Heart right ventricle (tissue), 16 donors: Measurements from ENCODE around the gene C6orf15. TPM values are rescaled to one million over a fixed set of nuclear protein-coding genes. Genes with fewer than 3 reads are reported as not detected.

Experiments
- ATAC-seq, 8 donors: fragments of 200-7000 bp; cut with Tn5 transposase; one replicate each; pipeline ENCODE4 v1.9.1; 2020; ENCODE audit warnings: mild to moderate bottlenecking in 8 of 8, moderate library complexity in 8 of 8, moderate number of reproducible peaks in 1 of 8
- DNase-seq, 2 donors: peaks; one replicate each; pipeline ENCODE4 v3.0.0-alpha.2; 2020
- H3K27ac ChIP-seq, 10 donors: fragments of 200-600 bp; sonication (generic) in 2 of 10; one replicate each; pipeline versions ENCODE4 v1.5.0 to v1.8.0; 2020 to 2022; ENCODE audit warnings: mild to moderate bottlenecking in 3 of 10
- H3K27me3 ChIP-seq, 7 donors: fragments of 200-600 bp; one replicate each; pipeline ENCODE4 v1.8.0; 2021 to 2022; ENCODE audit warnings: mild to moderate bottlenecking in 2 of 7
- H3K36me3 ChIP-seq, 9 donors: fragments of 200-600 bp; sonication (generic) in 1 of 9; one replicate each; pipeline versions ENCODE4 v1.5.0 to v1.8.0; 2020 to 2022; ENCODE audit warnings: mild to moderate bottlenecking in 2 of 9
- H3K4me1 ChIP-seq, 9 donors: fragments of 200-600 bp; sonication (generic) in 1 of 9; one replicate each; pipeline versions ENCODE4 v1.5.0 to v1.8.0; 2020 to 2022; ENCODE audit warnings: mild to moderate bottlenecking in 4 of 9
- H3K4me3 ChIP-seq, 10 donors: fragments of 200-600 bp; sonication (generic) in 2 of 10; one replicate each; pipeline versions ENCODE4 v1.5.0 to v1.8.0; 2020 to 2022; ENCODE audit warnings: mild to moderate bottlenecking in 7 of 10, moderate library complexity in 2 of 10
- H3K9me3 ChIP-seq, 11 donors: fragments of 200-600 bp in 10 of 11; sonication (generic) in 2 of 11; one replicate each; pipeline versions ENCODE4 v1.5.0 to v1.8.0; 2013 to 2022; ENCODE audit warnings: mild to moderate bottlenecking in 2 of 11, control low read depth in 1 of 11, moderate library complexity in 1 of 11
- CTCF ChIP-seq, 9 donors: fragments of 200-600 bp; sonication (generic) in 2 of 9; IDR thresholded peaks; one replicate each; pipeline versions ENCODE4 v1.5.0 to v1.8.0; 2021 to 2022; ENCODE audit warnings: antibody characterized with exemption in 9 of 9, mild to moderate bottlenecking in 5 of 9, moderate library complexity in 1 of 9
- WGBS, 2 donors: extraction: QIAGEN DNeasy Blood & Tissue Kit; methylation state at CpG; one replicate each; pipeline ENCODE4 v1.1.7; 2013; ENCODE audit warnings: inconsistent platforms in 1 of 2; 5-methylcytosine and 5-hydroxymethylcytosine counted together
- intact Hi-C, 10 donors: fragments of 100-400 bp; cut with DNase I; formaldehyde crosslinking; loops; one replicate each; pipeline versions ENCODE4 v1.11.1 to v1.14.2; 2022
- polyA plus RNA-seq, 2 donors: library from polyadenylated mRNA; stranded (reverse); fragments of 200-250 nt; gene quantifications; one replicate each; pipeline ENCODE4 v1.2.3, GENCODE V29; 2013
- total RNA-seq, 10 donors: library from RNA; stranded (reverse); fragmentation: NEBNext Ultra II Directional in 3 of 10; extraction: Animal tissue kit (Norgen Biotek cat#: 25700) in 3 of 10; gene quantifications; one replicate each; pipeline versions ENCODE4 v1.2.1 to v1.2.4, GENCODE V29; 2021 to 2023
- donor health status: Arrhythmogenic right ventricular cardiomyopathy.
- donor health status: ischemic (EF 13 %, LVEDD 7.1; RV severe dilation, severe dysfunction).
- donor health status: healthy with polysubstance abuse.
- donor health status: DM: no; HTN: yes; CAD: no.
- donor health status: DM: no; HTN: no; CAD: no.
- donor health status: ischemic (EF 25% LVEDD 6.9; RV normal size, moderate dysfunction).
- donor health status: ischemic (EF 25% LVEDD 5.7; RV mildly dilated, moderate dysfunction).
- donor health status: healthy.
- donor health status: DM: yes; HTN: yes; CAD: no.
- donor health status: Ischemic cardiomyopathy.
- donor health status: ischemic (EF 35%, LVEDD 5.7; RV mildly dilated, moderate dysfunction).
- donor health status: nonischemic (EF 11% LVEDD 7.7; RV severe dilation, severe dysfunction).
- donor health status: DM: yes; HTN: yes; CAD: no.
- donor health status: PGD.
- donor health status: ischemic (EF 29% LVEDD 5.4; RV normal size, mild dysfunction).
- donor health status: nonischemic (EF 23%, LVEDD 6.1; RV moderate dilation, normal function).

The C6orf15 gene
- total and polyA plus RNA-seq, 12 donors: not detected

- Histone ChIP-seq H3K4me1 (peaks cover 3 to 32% (median 21%) of the 10 kb centered on the region in 9 donors), H3K36me3 (peaks cover 0 to 48% (median 0%) of the 10 kb centered on the region in 9 donors), H3K4me3 (peak within 1 kb of the TSS; percentile 32 to 99 (median 68)), H3K9me3 (no peaks in the 10 kb centered on the region), H3K27ac (peak within 1 kb of the TSS in 9 of 10 donors; percentile 27 to 86 (median 74)), H3K27me3 (no peaks in the 10 kb centered on the region)
- DNase-seq (peak; percentile 99), ATAC-seq (peak; percentile 96 to 98 (median 97))
- no peak for TF ChIP-seq CTCF (IDR thresholded peaks at IDR 0.05)
- WGBS, 2 donors: 0 to 1% methylated on average over 65 of the region's 65 CpGs
- intact Hi-C loops: loop anchor here in 1 of 10 donors (5.0 kb wide), 1 partner anchor 34 kb away; no protein-coding TSS in a partner anchor
These were observed 45.9 kb upstream of the C6orf15 start, which contains the start of gene TCF19 for GRCh38 chr6:31158140-31158862. TSS of gene TCF19 (plus strand) at chr6:31158589. CDS start at chr6:31159470, 881 bp downstream.

GRCh38 chr6:31157513-31158139 lies 45.3 kb upstream of the C6orf15 start, which contains the start of gene CCHCR1:
TSS of gene CCHCR1 (minus strand) at chr6:31157802. CDS start at chr6:31157600, 202 bp downstream.
- peak within 1 kb of the TSS in 9 of 10 donors; percentile 27 to 86 (median 74) for H3K27ac ChIP-seq
- H3K4me1 ChIP-seq: peaks cover 3 to 32% (median 21%) of the 10 kb centered on the region in 9 donors
- H3K9me3 ChIP-seq: no peaks in the 10 kb centered on the region
- H3K27me3 ChIP-seq: no peaks in the 10 kb centered on the region
- ATAC-seq (peak in 5 of 8 donors; percentile 15 to 55 (median 16)), DNase-seq (no peak)
- peaks cover 0 to 47% (median 0%) of the 10 kb centered on the region in 9 donors for H3K36me3 ChIP-seq
- peak within 1 kb of the TSS; percentile 32 to 99 (median 68) for H3K4me3 ChIP-seq
- no peak for TF ChIP-seq CTCF (IDR thresholded peaks at IDR 0.05)
- intact Hi-C loops: loop anchor here in 1 of 10 donors (5.0 kb wide), 1 partner anchor 35 kb away; no protein-coding TSS in a partner anchor
- 7 to 9% methylated on average over 14 of the region's 14 CpGs for WGBS, 2 donors

- H3K27me3 ChIP-seq: no peaks in the 10 kb centered on the region
- H3K4me1 ChIP-seq: peaks cover 3 to 32% (median 21%) of the 10 kb centered on the region in 9 donors
- TF ChIP-seq CTCF (IDR thresholded peaks at IDR 0.05): no peak
- ATAC-seq (no peak), DNase-seq (no peak)
- 94 to 97% methylated on average over 7 of the region's 7 CpGs for WGBS, 2 donors
- H3K4me3 ChIP-seq: no peak overlapping the region
- H3K36me3 ChIP-seq: peaks cover 0 to 40% (median 0%) of the 10 kb centered on the region in 9 donors
- no peaks in the 10 kb centered on the region for H3K9me3 ChIP-seq
- no peak overlapping the region for H3K27ac ChIP-seq
- intact Hi-C loops: loop anchor here in 1 of 10 donors (5.0 kb wide), 1 partner anchor 36 kb away; no protein-coding TSS in a partner anchor
These were observed 44.3 kb upstream of the C6orf15 start for GRCh38 chr6:31156641-31157040.

- ATAC-seq (no peak), DNase-seq (no peak)
- no peak for TF ChIP-seq CTCF (IDR thresholded peaks at IDR 0.05)
- no peak overlapping the region for H3K4me3 ChIP-seq
- H3K9me3 ChIP-seq: no peaks in the 10 kb centered on the region
- WGBS, 2 donors: 87 to 97% methylated on average over 15 of the region's 15 CpGs
- H3K27ac ChIP-seq: no peak overlapping the region
- peaks cover 3 to 20% (median 16%) of the 10 kb centered on the region in 9 donors for H3K4me1 ChIP-seq
- intact Hi-C loops: no loop called here
- peaks cover 0 to 53% (median 0%) of the 10 kb centered on the region in 9 donors for H3K36me3 ChIP-seq
- H3K27me3 ChIP-seq: no peaks in the 10 kb centered on the region
These were observed 42.1 kb upstream of the C6orf15 start for GRCh38 chr6:31154436-31154835.
